BJ (cell line): Measurements from ENCODE around the gene USP6NL. TPM values are rescaled to one million over a fixed set of nuclear protein-coding genes. Genes with fewer than 3 reads are reported as not detected.

Experiments used
- CTCF ChIA-PET: fragments of 350-600 bp; formaldehyde crosslinking; extraction: SDS; loops from one replicate; lab custom pipeline; 2021; ENCODE audit warnings: antibody characterized with exemption, inconsistent platforms; lab: Yijun Ruan, JAX
- POLR2A ChIA-PET: fragments of 300-600 bp; sonication (Branson Sonifier 250); formaldehyde crosslinking; extraction: SDS; loops from one replicate; lab custom pipeline; 2021; ENCODE audit warnings: antibody characterized with exemption; lab: Charles Lee
- DNase-seq: peaks from one replicate; pipeline ENCODE4 v3.0.0-alpha.2; 2011; ENCODE audit warnings: low read depth
- H3K27me3 ChIP-seq: 2 replicates; pipeline ENCODE4 v1.6.0; 2011; ENCODE audit warnings: low read length; ENCODE audit not compliant: control insufficient read depth, insufficient read depth
- H3K36me3 ChIP-seq: 2 replicates; pipeline ENCODE4 v1.5.1; 2011; ENCODE audit warnings: low read length; ENCODE audit not compliant: control insufficient read depth, insufficient read depth
- H3K4me3 ChIP-seq: 2 replicates; pipeline ENCODE4 v1.5.1; 2011; ENCODE audit warnings: low read depth, mild to moderate bottlenecking, control low read depth, low read length
- CTCF ChIP-seq: IDR thresholded peaks from 2 replicates; pipeline ENCODE4 v1.5.1; 2011; ENCODE audit warnings: low read depth, mild to moderate bottlenecking, control low read depth, inconsistent platforms, low read length, moderate library complexity; ENCODE audit not compliant: insufficient read depth
- polyA plus RNA-seq: library from polyadenylated mRNA; depleted of rRNA; stranded (reverse); fragments of >200 nt; gene quantifications from 2 replicates; pipeline ENCODE4 v1.2.3, GENCODE V29; 2011

USP6NL gene
- polyA plus RNA-seq, 1 experiment, result 7.7 TPM

GRCh38 chr10:11469575-11470391 is 141.7 kb downstream of the USP6NL start:
- H3K4me3 ChIP-seq, result no peak overlapping the region
- CTCF ChIA-PET, result no interaction called here
- no peaks in the 10 kb centered on the region for H3K36me3 ChIP-seq
- POLR2A ChIA-PET, result no interaction called here
- no peak for DNase-seq
- no peak for TF ChIP-seq CTCF
- H3K27me3 ChIP-seq, result no peaks in the 10 kb centered on the region

DNA sequence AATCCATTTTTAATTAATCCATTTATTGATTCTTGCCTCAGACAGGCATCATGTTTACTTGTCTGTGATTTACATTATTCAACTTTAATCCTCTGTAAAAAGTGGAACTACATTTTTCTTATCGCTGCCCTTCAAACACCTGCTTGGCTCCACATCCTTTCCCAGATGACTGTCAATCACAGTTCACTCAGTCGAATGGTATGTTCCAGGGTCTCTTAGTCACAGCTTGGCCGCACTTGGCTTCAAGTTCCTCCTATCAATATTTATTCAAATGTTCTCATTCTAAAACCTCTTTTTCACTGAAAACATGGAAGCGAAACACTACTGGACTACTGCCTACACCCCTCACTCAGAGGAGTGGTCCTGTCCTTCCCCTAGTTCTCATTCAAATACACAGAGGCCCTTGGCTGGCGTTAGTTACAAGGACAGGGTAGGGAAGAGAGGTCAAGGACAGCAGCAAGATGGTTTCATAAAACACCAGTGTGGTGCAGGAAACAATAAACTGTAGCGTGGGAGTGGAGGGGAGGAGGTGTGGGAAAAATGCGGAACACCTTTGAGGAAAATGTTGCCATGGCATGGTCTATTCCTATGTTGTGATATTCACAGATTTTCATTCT is 143.2 kb downstream of the USP6NL start:
- ChIA-PET CTCF (interaction anchor here (0.9 kb wide), 1 partner anchor 14 kb away, joined by 5 read pairs; no protein-coding TSS in a partner anchor), POLR2A (no interaction called here)
- Histone ChIP-seq H3K4me3 (no peak overlapping the region), H3K27me3 (no peaks in the 10 kb centered on the region), H3K36me3 (peaks cover 1% of the 10 kb centered on the region; the same call in 1 of the 2 replicates)
- no peak for DNase-seq
- no peak for TF ChIP-seq CTCF

DNA sequence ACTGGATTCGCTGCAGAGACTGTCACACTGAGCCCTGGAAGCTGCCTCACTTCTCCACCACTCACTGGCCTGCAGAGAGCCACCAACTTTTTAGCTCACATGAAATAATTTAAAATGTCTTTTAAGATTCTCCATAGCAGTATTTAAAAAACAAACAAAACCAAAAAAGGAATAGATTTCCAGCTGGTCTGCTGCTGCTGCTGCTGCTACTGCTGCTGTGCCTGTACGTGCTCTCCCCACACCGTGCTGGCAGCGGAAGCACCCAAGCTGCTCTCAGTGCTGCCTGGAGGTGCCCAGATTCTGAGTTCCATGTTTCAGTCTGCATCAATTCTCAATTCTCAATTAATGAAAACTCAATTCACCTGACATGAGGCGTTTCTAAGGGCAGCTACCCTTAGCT is 146.0 kb downstream of the USP6NL start:
- TF ChIP-seq CTCF, result no peak
- H3K36me3 ChIP-seq, result peaks cover 5% of the 10 kb centered on the region; the same call in 1 of the 2 replicates
- DNase-seq, result no peak
- POLR2A ChIA-PET, result interaction anchor here (0.6 kb wide), 1 partner anchor 430 kb away, joined by 3 read pairs; no protein-coding TSS in a partner anchor
- CTCF ChIA-PET, result no interaction called here
- H3K4me3 ChIP-seq, result no peak overlapping the region
- H3K27me3 ChIP-seq, result no peaks in the 10 kb centered on the region

GRCh38 chr10:11463111-11463510 is 148.3 kb downstream of the USP6NL start:
- CTCF ChIA-PET, result interaction anchor here (0.9 kb wide), 1 partner anchor 14 kb away, joined by 3 read pairs; no protein-coding TSS in a partner anchor

More at GRCh38 chr10:11463111-11463510, 148.3 kb downstream of the USP6NL start:
- POLR2A ChIA-PET, result no interaction called here
- no peak for TF ChIP-seq CTCF
- Histone ChIP-seq H3K4me3 (no peak overlapping the region), H3K27me3 (no peaks in the 10 kb centered on the region), H3K36me3 (peaks cover 5% of the 10 kb centered on the region; the same call in 1 of the 2 replicates)
- no peak for DNase-seq
